Measurements from ENCODE around the gene FYCO1.

DNA sequence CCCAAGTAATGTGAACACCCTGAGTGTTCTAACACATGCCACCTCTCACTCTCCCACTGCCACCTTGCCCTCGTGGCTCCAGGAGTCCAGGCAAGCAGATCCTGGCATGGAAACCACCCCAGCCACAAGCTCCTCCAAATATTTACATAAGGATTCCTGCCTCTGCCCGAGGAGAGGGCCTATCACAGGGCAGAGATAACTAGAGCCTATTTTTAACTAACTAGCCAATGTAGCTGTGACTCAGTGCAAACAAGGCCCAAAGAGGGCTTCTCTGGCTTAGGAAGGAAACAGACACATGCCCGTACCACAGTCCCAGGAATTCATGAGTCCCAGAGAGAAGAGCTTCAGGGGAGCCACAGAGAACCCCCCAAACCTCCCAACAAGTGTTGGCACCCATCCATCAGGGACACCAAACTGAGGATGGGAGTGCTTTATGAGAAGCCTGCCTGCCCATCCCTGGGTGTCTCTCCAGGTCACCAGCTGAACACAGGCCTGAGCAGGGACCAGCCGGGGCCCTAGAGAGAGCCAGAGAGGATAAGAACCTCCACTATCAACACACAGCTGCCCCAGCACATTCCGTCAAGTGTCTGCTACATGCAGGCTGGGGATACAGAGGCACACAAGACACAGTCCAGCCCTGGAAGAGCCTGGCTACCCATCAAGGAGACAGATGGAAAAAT lies 9.2 kb downstream of the FYCO1 start:
- TF ChIP-seq SUZ12 (IDR thresholded peaks at IDR 0.05) (no peak), CTBP1 (IDR thresholded peaks at IDR 0.05; ENCODE audit: borderline replicate concordance) (no peak), ARNT (IDR thresholded peaks at IDR 0.05) (no peak), TARDBP (IDR thresholded peaks at IDR 0.05) (no peak), HDGF (IDR thresholded peaks at IDR 0.05; ENCODE audit: borderline replicate concordance) (no peak), SP1 (IDR thresholded peaks at IDR 0.05) (no peak), FOXK2 (IDR thresholded peaks at IDR 0.05) (no peak), ELF4 (IDR thresholded peaks at IDR 0.05) (no peak), ZNF384 (IDR thresholded peaks at IDR 0.05) (no peak)
